ENCODE measurements around the gene HRH3. TPM values are rescaled to one million over a fixed set of nuclear protein-coding genes. Genes with fewer than 3 reads are reported as not detected.

HRH3 gene
- total RNA-seq, 1 donor from 2014 or later = 0.07 TPM

GRCh38 chr20:62215991-62216635, 4.0 kb downstream of the HRH3 start:
- H4K20me1 ChIP-seq (ENCODE audit: insufficient read depth, low read length) = peaks cover 6% of the 10 kb centered on the region
- no peak for DNase-seq (ENCODE audit: low read depth)
- H3K4me2 ChIP-seq (ENCODE audit: low read length) = no peak overlapping the region
- Mint-ChIP-seq H3K27ac (ENCODE audit: unreplicated experiment) (no peak overlapping the region), H3K4me3 (ENCODE audit: unreplicated experiment) (no peak overlapping the region), H3K4me1 (ENCODE audit: low read depth, unreplicated experiment) (peaks cover 1% of the 10 kb centered on the region), H3K27me3 (ENCODE audit: low read depth, unreplicated experiment) (peaks cover 48% of the 10 kb centered on the region), H3K9me3 (ENCODE audit: unreplicated experiment) (no peaks in the 10 kb centered on the region), H3K36me3 (ENCODE audit: low read depth, unreplicated experiment) (no peaks in the 10 kb centered on the region)
- no peak overlapping the region for H3K27ac ChIP-seq (ENCODE audit: low read depth, low read length)
- no peak for FAIRE-seq
- H2AFZ ChIP-seq (ENCODE audit: low read depth, low read length) = no peak overlapping the region
- no peaks in the 10 kb centered on the region for H3K36me3 ChIP-seq (ENCODE audit: insufficient read depth, low read length)
- H3K9ac ChIP-seq (ENCODE audit: low read length) = no peak overlapping the region
- H3K79me2 ChIP-seq (ENCODE audit: insufficient read depth, low read length) = no peaks in the 10 kb centered on the region
- H3K4me3 ChIP-seq (ENCODE audit: insufficient read depth, low read depth, low read length) = no peak overlapping the region
- no peaks in the 10 kb centered on the region for H3K4me1 ChIP-seq (ENCODE audit: insufficient read depth, low read length)
- TF ChIP-seq EZH2 (IDR thresholded peaks at IDR 0.05; ENCODE audit: insufficient read depth, low read length) = no peak
- no peak for TF ChIP-seq CTCF (IDR thresholded peaks at IDR 0.05; ENCODE audit: insufficient read depth, low read depth, low read length)
- H3K9me3 ChIP-seq (ENCODE audit: insufficient read depth, low read depth, low read length) = no peaks in the 10 kb centered on the region
- peaks cover 31% of the 10 kb centered on the region for H3K27me3 ChIP-seq (ENCODE audit: insufficient read depth, low read length)

- no peaks in the 10 kb centered on the region for H3K79me2 ChIP-seq (ENCODE audit: insufficient read depth, low read length)
- H2AFZ ChIP-seq (ENCODE audit: low read depth, low read length) = no peak overlapping the region
- no peak overlapping the region for H3K4me2 ChIP-seq (ENCODE audit: low read length)
- H3K9ac ChIP-seq (ENCODE audit: low read length) = no peak overlapping the region
- peaks cover 25% of the 10 kb centered on the region for H3K27me3 ChIP-seq (ENCODE audit: insufficient read depth, low read length)
- no peak overlapping the region for H3K4me3 ChIP-seq (ENCODE audit: insufficient read depth, low read depth, low read length)
- H3K36me3 ChIP-seq (ENCODE audit: insufficient read depth, low read length) = no peaks in the 10 kb centered on the region
- TF ChIP-seq EZH2 (IDR thresholded peaks at IDR 0.05; ENCODE audit: insufficient read depth, low read length) (no peak), CTCF (IDR thresholded peaks at IDR 0.05; ENCODE audit: insufficient read depth, low read depth, low read length) (no peak)
- Mint-ChIP-seq H3K27me3 (ENCODE audit: low read depth, unreplicated experiment) (peaks cover 45% of the 10 kb centered on the region), H3K36me3 (ENCODE audit: low read depth, unreplicated experiment) (no peaks in the 10 kb centered on the region), H3K27ac (ENCODE audit: unreplicated experiment) (no peak overlapping the region), H3K9me3 (ENCODE audit: unreplicated experiment) (no peaks in the 10 kb centered on the region), H3K4me3 (ENCODE audit: unreplicated experiment) (no peak overlapping the region), H3K4me1 (ENCODE audit: low read depth, unreplicated experiment) (no peaks in the 10 kb centered on the region)
- H3K27ac ChIP-seq (ENCODE audit: low read depth, low read length) = no peak overlapping the region
- DNase-seq (ENCODE audit: low read depth) (no peak), FAIRE-seq (no peak)
- no peaks in the 10 kb centered on the region for H3K9me3 ChIP-seq (ENCODE audit: insufficient read depth, low read depth, low read length)
- no peaks in the 10 kb centered on the region for H3K4me1 ChIP-seq (ENCODE audit: insufficient read depth, low read length)
- H4K20me1 ChIP-seq (ENCODE audit: insufficient read depth, low read length) = no peaks in the 10 kb centered on the region
These were observed 4.8 kb downstream of the HRH3 start for GRCh38 chr20:62215020-62215990.

All from astrocyte (in vitro differentiated cells and primary cell).